ENCODE results near the gene TMEM179.

The TMEM179 gene

DNA sequence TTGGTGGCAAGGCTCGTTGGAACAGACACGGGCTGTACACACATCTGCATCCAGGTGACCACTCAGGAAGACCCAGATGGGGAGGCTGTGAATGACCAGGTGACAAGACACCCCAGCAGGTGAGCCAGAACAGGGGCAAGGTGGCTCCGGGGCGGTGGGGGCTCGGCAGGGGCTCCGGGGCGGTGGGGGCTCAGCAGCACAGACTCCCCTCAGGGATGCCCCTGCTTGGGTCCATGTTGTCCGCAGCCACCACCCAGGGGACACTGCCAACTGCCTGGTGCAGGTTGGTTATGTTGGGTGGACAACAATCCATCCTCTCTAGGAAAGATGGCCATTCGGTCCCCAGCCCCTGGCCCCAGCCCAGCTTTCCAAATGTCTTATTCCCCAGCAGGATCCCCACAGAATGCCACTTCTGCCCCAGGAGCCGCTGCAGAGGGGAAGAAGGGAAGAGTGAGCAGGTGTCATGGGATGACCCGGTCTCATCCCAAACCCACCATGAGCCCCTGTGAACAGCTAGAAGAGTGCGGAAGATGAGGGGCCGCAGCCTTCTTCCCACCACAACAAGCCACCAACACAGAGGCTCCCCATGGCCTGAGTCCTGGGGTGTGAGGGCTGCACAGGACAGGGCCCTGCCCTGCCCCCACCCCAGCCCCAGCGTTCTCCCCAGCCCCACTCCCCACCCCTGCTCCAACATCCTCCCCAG, 56.4 kb downstream of the TMEM179 start:
- Mint-ChIP-seq H3K4me1 (ENCODE audit: low read depth) (no peaks in the 10 kb centered on the region), H3K9me3 (no peaks in the 10 kb centered on the region), H3K27me3 (peaks cover 6% of the 10 kb centered on the region), H3K27ac (no peak overlapping the region), H3K4me3 (no peak overlapping the region), H3K36me3 (ENCODE audit: low read depth) (no peaks in the 10 kb centered on the region)

- no peaks in the 10 kb centered on the region for H3K4me1 Mint-ChIP-seq (ENCODE audit: low read depth)
- no peak overlapping the region for H3K27ac Mint-ChIP-seq
- H3K27me3 Mint-ChIP-seq, result peaks cover 10% of the 10 kb centered on the region
- H3K36me3 Mint-ChIP-seq (ENCODE audit: low read depth), result no peaks in the 10 kb centered on the region
- H3K4me3 Mint-ChIP-seq, result no peak overlapping the region
- no peaks in the 10 kb centered on the region for H3K9me3 Mint-ChIP-seq
Observed at GRCh38 chr14:104547310-104547997, 57.1 kb downstream of the TMEM179 start.

DNA sequence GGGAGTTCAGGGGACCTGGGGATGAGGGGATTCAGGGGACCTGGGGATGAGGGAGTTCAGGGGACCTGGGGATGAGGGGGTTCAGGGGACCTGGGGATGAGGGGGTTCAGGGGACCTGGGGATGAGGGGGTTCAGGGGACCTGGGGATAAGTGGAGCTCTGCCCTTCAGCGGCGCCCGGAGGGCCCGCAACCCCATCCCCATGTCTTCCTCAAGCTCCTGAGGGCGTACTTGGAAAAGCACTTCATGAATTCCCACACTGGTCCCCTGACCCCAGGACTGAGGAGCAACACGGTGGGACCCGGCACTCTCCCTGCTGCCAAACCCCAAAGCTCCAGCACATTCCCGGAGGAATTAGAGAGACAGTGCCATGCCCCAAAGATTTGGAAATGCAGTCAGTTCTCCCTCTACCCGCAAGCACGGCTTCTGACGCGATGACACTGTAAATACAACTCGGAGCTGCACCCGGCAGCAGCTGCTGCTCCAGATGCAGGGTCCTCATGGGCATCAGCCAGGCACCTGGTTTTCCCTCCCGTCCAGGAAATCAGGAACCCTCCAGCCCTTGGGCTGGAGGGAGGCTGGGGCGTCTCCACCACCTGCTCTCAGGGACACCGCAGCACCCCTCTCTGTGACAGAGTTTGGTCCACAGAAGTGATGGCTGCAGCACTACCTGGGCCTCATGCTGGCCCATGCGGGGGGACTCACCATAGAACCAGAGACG, 57.8 kb downstream of the TMEM179 start:
- Mint-ChIP-seq H3K4me1 (ENCODE audit: low read depth) (no peaks in the 10 kb centered on the region), H3K4me3 (no peak overlapping the region), H3K27me3 (peaks cover 13% of the 10 kb centered on the region), H3K9me3 (no peaks in the 10 kb centered on the region), H3K27ac (no peak overlapping the region), H3K36me3 (ENCODE audit: low read depth) (no peaks in the 10 kb centered on the region)

GRCh38 chr14:104545942-104546501, 58.5 kb downstream of the TMEM179 start:
- H3K4me3 Mint-ChIP-seq, result no peak overlapping the region
- H3K4me1 Mint-ChIP-seq (ENCODE audit: low read depth), result no peaks in the 10 kb centered on the region
- H3K27ac Mint-ChIP-seq, result no peak overlapping the region
- peaks cover 13% of the 10 kb centered on the region for H3K27me3 Mint-ChIP-seq
- H3K9me3 Mint-ChIP-seq, result no peaks in the 10 kb centered on the region
- H3K36me3 Mint-ChIP-seq (ENCODE audit: low read depth), result no peaks in the 10 kb centered on the region

GRCh38 chr14:104545151-104545941, 59.2 kb downstream of the TMEM179 start:
- Mint-ChIP-seq H3K27ac (no peak overlapping the region), H3K4me3 (no peak overlapping the region), H3K36me3 (ENCODE audit: low read depth) (no peaks in the 10 kb centered on the region), H3K4me1 (ENCODE audit: low read depth) (no peaks in the 10 kb centered on the region), H3K27me3 (peaks cover 13% of the 10 kb centered on the region), H3K9me3 (no peaks in the 10 kb centered on the region)

DNA sequence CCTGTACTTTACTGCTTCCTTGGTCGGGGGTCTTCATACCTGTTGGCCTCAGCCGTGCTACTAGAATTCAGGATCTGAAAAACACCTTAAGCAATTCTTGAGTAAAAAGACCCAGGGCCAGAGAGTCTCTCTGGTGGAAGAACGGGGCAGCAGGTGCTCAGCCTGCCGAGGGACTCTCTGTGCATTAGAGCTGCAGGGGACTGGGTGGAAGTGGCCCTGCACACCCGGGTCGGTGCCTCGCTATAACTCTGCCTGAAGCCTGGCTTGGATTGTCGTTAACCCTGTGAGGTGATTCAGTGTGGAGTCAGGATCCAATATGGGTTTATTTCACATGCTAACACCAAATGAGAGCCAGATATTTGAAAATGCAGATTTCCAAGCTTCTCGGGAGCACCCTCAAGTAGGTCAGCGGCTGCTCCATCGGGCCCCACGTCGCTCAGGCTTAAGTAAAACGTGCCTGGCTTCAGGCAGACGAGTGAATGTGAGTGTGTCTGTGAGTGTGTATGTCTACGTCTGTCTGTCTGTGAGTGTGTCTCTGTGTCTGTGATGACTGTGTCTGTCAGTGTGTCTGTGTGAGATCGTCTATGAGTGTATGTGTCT, 60.1 kb downstream of the TMEM179 start:
- no peaks in the 10 kb centered on the region for H3K4me1 Mint-ChIP-seq (ENCODE audit: low read depth)
- no peaks in the 10 kb centered on the region for H3K9me3 Mint-ChIP-seq
- H3K4me3 Mint-ChIP-seq, result no peak overlapping the region
- peaks cover 15% of the 10 kb centered on the region for H3K27me3 Mint-ChIP-seq
- no peak overlapping the region for H3K27ac Mint-ChIP-seq
- no peaks in the 10 kb centered on the region for H3K36me3 Mint-ChIP-seq (ENCODE audit: low read depth)

GRCh38 chr14:104542871-104543830, 61.4 kb downstream of the TMEM179 start:
- Mint-ChIP-seq H3K27ac (no peak overlapping the region), H3K4me1 (ENCODE audit: low read depth) (no peaks in the 10 kb centered on the region), H3K9me3 (no peaks in the 10 kb centered on the region), H3K27me3 (peaks cover 16% of the 10 kb centered on the region), H3K36me3 (ENCODE audit: low read depth) (no peaks in the 10 kb centered on the region), H3K4me3 (no peak overlapping the region)

GRCh38 chr14:104541905-104542465, 62.6 kb downstream of the TMEM179 start:
- H3K4me1 Mint-ChIP-seq (ENCODE audit: low read depth), result no peaks in the 10 kb centered on the region
- no peak overlapping the region for H3K4me3 Mint-ChIP-seq
- no peaks in the 10 kb centered on the region for H3K9me3 Mint-ChIP-seq
- no peak overlapping the region for H3K27ac Mint-ChIP-seq
- H3K36me3 Mint-ChIP-seq (ENCODE audit: low read depth), result no peaks in the 10 kb centered on the region
- H3K27me3 Mint-ChIP-seq, result peaks cover 19% of the 10 kb centered on the region

All from stimulated activated naive CD8-positive, alpha-beta T cell treated with anti-CD3 and anti-CD28 coated beads, Interleukin-15, Interleukin-2, amounts not matched to agents 100 ng/mL and 50 ng/mL, for 24 hours (primary cell).